T-helper 2 cell treated with Interferon-gamma antibody and Interleukin-4, amounts not matched to agents 100 ng/mL and 5 ng/mL, for 36 hours (primary cell): ENCODE measurements around the gene ADRM1. TPM values are rescaled to one million over a fixed set of nuclear protein-coding genes. Genes with fewer than 3 reads are reported as not detected.

ENCODE experiments used
- intact Hi-C: fragments of 100-400 bp; cut with micrococcal nuclease; formaldehyde crosslinking; loops from one replicate; pipeline ENCODE4 v1.15.1; 2023
- total RNA-seq: library from RNA; stranded (reverse); gene quantifications from 2 replicates; pipeline ENCODE4 v1.2.3, GENCODE V29; 2022

The ADRM1 gene, protein sequence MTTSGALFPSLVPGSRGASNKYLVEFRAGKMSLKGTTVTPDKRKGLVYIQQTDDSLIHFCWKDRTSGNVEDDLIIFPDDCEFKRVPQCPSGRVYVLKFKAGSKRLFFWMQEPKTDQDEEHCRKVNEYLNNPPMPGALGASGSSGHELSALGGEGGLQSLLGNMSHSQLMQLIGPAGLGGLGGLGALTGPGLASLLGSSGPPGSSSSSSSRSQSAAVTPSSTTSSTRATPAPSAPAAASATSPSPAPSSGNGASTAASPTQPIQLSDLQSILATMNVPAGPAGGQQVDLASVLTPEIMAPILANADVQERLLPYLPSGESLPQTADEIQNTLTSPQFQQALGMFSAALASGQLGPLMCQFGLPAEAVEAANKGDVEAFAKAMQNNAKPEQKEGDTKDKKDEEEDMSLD
- total RNA-seq = 109 and 114 TPM in 2 replicates

GRCh38 chr20:62302341-62303061, at the start of gene ADRM1:
TSS of gene ADRM1 (plus strand) at chr20:62302997. CDS start at chr20:62303569, 572 bp downstream.
- intact Hi-C loops = loop anchor here (1.0 to 5.0 kb wide), 12 partner anchors 63 to 635 kb away; partner anchors contain the start of genes CABLES2, GID8, LSM14B and MTG2

- intact Hi-C loops = no loop called here
Measured at GRCh38 chr20:62253398-62253797, 49.4 kb upstream of the ADRM1 start.

GRCh38 chr20:62254021-62254724, 48.6 kb upstream of the ADRM1 start:
- intact Hi-C loops = no loop called here

DNA sequence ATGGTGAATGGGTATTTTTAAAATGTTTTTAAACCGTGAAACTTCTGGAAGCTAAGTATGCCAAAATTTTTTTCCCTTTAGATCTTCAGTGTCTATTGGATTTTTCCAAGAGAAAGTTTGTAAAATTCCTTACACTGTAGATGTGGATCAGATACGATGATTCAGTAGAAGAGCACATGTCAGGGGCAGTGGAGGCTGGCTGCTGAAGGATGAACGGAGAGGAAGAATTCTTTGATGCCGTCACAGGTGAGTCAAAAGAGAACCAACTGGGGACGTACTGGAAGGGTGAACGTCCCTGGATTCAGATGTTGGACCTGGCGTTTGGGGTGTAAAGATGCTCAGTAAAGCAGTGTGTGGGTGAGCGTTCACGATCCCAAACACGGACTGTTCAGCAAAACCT, 46.8 kb upstream of the ADRM1 start:
- intact Hi-C loops = no loop called here

DNA sequence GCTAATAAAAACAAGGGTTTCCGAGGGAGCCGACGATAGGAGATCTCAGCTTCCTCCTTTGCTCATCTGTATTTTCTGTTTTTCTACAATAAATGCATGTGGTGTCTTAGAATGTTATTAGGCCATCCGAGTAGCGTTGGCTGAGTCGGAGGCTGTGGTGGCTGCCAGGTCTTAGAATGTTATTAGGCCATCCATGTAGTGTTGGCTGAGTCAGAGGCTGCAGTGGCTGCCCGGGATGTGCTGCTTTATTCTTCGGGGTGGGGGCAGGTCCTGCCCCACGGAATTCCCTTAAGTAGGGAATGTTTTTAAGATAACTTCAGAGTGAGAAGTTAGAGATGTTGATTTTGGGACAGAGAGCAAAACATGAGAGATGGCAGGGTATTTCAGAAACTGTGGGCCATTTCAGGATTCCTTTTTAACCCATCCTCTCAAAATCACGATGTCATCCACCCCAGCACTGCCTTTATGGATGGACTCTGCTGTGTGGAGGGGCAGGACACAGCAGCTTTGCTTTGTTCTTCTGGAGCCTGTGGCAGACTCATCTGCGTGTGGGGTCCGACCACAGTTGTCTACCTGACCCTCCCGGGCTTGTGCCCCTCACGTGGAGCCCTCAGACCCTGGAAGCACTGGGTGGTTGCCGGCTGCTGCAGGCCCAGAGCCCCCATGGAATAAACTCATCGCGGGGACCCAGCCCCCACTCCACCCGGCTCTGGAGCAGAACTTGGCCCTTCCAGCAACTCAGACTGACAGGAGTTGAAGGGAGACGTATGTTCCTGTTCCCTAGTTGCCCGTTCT, 44.1 kb upstream of the ADRM1 start:
- intact Hi-C loops = no loop called here

DNA sequence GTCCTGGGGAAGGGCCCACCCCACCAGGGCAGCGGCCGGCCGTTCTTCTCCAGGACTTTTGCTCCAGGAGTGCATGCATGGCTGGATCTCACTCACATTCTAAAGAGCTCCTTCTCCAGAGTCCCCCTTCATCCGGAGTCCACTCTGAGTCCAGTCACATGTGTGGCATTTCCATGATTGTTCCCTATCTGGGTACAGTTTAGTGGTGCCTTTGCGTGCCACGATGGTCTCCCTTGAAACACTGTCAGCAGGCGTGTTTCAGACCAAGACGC, 43.6 kb upstream of the ADRM1 start:
- intact Hi-C loops = no loop called here

DNA sequence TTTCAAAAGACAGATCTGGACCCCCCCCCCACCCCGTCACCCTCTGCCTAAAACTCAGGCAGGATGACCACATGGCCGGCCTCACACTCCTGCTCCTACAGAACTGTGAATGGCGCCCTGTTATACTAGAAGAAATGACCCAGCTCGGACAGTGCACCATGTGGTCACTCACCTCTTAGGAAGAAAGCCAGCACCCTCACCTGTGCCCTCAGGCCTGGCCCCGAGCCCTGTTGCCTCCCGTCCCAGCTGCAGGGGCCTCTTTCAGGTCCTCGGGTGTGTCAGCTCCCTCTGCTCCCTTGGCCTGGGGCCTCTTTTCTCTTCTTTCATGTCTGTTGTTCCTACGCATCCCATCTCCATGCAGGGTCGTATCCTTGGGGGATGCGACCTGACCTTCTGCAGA, 40.7 kb upstream of the ADRM1 start:
- intact Hi-C loops = no loop called here

GRCh38 chr20:62263396-62263795, 39.4 kb upstream of the ADRM1 start:
- intact Hi-C loops = no loop called here

DNA sequence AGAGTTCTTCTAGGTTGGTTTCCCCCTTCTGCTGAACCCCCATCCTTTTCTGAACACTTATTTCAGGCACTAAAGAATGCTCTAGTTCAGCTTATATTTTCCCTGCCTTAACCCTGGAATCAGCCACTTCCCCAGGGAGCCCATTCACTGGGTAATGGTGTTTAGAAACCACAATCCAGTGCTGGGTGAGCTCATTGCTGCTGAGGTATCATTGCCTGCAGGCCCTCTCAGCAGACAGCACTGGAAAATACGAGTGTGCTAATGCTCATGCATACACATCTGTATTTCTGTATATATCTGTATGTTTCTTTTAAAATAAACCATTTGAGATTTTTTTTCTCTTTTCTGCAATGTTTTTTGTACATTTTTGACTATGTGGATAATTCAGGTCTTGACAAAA, 37.4 kb upstream of the ADRM1 start:
- intact Hi-C loops = no loop called here

GRCh38 chr20:62266340-62266739, 36.5 kb upstream of the ADRM1 start:
- intact Hi-C loops = no loop called here

GRCh38 chr20:62266851-62267250, 35.9 kb upstream of the ADRM1 start:
- intact Hi-C loops = no loop called here

GRCh38 chr20:62267543-62267942, 35.3 kb upstream of the ADRM1 start:
- intact Hi-C loops = no loop called here

GRCh38 chr20:62268228-62268900, 34.4 kb upstream of the ADRM1 start:
- intact Hi-C loops = no loop called here

DNA sequence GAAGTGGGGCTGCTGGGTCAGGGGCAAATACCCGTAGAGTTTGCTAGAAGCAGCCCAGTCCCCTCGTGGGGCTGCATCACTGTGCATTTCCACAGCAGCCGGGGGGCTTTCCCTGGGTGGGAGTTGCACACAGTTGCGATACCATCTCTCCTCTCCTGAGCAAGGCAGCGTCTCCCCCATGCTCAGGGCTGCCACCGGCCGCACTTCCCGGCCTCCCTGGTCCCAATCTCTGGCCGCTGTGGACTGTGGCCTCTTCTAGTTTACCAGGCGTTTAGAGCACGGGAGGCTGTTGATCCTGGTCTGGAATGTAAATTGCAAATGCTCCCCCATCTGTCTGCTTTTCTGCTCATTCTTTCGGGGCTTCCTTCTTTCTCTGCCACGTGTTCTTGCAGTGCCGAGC, 33.4 kb upstream of the ADRM1 start:
- intact Hi-C loops = no loop called here

- intact Hi-C loops = no loop called here
Measured at GRCh38 chr20:62269871-62270270, 32.9 kb upstream of the ADRM1 start.

DNA sequence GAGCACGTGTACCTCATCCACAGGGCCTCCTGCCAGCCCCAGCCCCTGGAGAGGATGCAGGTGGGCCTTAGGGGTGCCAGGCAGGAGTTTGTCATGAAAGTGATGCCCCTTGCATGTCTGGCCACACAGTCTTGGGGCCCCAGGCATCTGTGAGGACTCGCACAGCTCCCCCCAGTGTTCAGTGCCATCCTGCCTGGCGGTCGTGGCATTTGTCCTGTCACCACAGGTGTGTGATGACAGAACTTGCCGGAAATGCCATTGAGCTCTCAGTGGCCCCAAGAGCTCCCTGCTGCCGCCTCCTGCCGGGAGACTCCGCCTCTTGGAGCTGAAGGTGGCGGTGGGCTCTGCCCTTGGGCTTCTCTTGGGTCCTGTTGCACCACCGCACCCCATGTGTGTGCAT, 30.6 kb upstream of the ADRM1 start:
- intact Hi-C loops = no loop called here

GRCh38 chr20:62273416-62273815, 29.4 kb upstream of the ADRM1 start:
- intact Hi-C loops = no loop called here

DNA sequence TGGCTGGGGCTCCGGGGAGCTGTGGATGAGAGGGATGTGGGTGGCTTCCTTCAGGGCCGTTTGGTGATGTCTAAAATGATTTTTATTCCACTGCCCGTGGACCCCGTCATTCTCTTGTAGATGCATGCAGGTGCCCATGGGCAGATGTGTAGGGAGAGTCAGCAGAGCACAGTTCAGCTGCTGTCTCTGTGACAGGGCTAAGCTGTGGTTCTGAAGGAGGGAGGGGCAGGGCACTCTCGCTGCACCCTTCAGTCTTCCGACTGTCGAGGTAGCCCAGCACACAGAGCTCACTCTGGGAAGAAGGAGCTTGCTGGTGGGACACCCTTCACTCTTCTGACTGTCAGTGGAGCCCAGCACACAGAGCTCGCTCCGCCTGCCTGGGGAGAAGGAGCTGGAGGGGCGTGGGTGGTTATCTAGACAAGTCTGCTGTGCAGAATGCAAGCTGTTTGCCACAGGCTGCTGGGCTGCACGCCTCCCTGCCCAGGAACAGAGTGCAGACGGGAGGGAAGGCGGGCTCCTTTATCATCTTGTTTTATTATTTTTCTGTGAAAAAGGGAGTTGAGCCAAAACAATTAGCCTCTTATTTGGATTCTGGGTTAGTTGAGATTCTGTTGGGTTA, 28.4 kb upstream of the ADRM1 start:
- intact Hi-C loops = no loop called here

DNA sequence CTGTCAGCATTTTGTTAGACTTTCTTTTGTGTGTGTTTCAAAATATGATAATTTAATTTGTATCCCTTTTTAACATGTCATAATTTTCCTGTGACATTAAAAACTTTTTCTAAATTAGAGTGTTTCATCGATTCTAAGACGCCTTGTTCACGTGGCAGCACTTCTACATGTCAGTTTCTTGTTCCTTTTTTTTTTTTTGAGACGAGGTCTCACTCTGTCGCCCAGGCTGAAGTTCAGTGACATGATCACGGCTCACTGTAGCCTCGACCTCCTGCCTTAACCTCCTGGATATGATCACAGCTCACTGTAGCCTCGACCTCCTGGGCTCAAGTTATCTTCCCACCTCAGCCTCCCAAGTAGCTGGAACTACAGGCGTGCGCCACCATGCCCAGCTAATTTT, 27.6 kb upstream of the ADRM1 start:
- intact Hi-C loops = no loop called here

DNA sequence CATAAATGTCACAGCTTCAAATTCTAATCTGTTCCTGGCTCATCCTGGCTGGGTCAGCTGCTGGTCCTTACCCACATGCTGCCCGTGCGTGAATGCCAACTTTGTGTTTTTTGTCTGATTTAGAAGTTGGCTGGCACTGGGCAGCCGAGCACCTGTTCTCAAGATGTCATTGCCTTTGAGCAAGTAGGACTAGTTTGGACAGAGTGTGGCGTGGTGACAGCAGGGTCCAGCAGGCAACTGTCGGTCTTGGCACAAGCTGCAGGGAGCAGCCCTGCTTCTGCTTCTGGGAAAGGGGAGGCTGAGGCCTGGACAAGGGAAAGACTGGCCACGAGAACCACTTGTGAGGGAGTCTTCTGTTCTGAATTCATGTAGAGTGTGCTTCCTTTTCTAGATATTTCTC, 26.4 kb upstream of the ADRM1 start:
- intact Hi-C loops = no loop called here

GRCh38 chr20:62277253-62277652, 25.5 kb upstream of the ADRM1 start:
- intact Hi-C loops = no loop called here
